CD4-positive, alpha-beta memory T cell (primary cell): ENCODE results near the gene INPP1. TPM values are rescaled to one million over a fixed set of nuclear protein-coding genes. Genes with fewer than 3 reads are reported as not detected.
"Not testable (repeated sequence)": the region's sequence is repeated elsewhere in the genome, so short reads cannot be mapped to it uniquely, and the experiment has no call there.

ENCODE experiments used
- CTCF ChIA-PET: fragments of 350-600 bp; sonication (Branson Sonifier 250); formaldehyde crosslinking; loops from one replicate; lab custom pipeline; 2021; ENCODE audit warnings: inconsistent platforms; ENCODE audit not compliant: partially characterized antibody; lab: Charles Lee
- POLR2A ChIA-PET: fragments of 350-600 bp; sonication (Branson Sonifier 250); formaldehyde crosslinking; loops from one replicate; lab custom pipeline; 2021; ENCODE audit not compliant: partially characterized antibody; lab: Charles Lee
- DNase-seq, 5 donors: peaks; one replicate each; pipeline versions ENCODE4 v3.0.0 to v3.0.0-alpha.2; 2020 to 2022; ENCODE audit warnings: mixed read lengths in 1 of 5
- H3K27ac ChIP-seq: one replicate; pipeline ENCODE4 v1.7.0; 2013; ENCODE audit warnings: low read depth, low read length
- H3K27me3 ChIP-seq: 2 replicates; pipeline ENCODE4 v1.7.0; 2013; ENCODE audit warnings: mild to moderate bottlenecking, low read length, moderate library complexity; ENCODE audit not compliant: insufficient read depth
- H3K36me3 ChIP-seq: 2 replicates; pipeline ENCODE4 v1.7.0; 2013; ENCODE audit warnings: mild to moderate bottlenecking, low read length, moderate library complexity; ENCODE audit not compliant: insufficient read depth
- H3K4me1 ChIP-seq: 2 replicates; pipeline ENCODE4 v1.7.0; 2013; ENCODE audit warnings: mild to moderate bottlenecking, low read length, moderate library complexity; ENCODE audit not compliant: insufficient read depth
- H3K4me3 ChIP-seq, 2 donors: one replicate each; pipeline ENCODE4 v1.7.0; 2013; ENCODE audit warnings: low read length in 2 of 2, mild to moderate bottlenecking in 1 of 2
- H3K9me3 ChIP-seq, 2 donors: one replicate each; pipeline ENCODE4 v1.7.0; 2013; ENCODE audit warnings: low read length in 2 of 2, control low read depth in 1 of 2; ENCODE audit not compliant: control insufficient read depth in 1 of 2
- H3K27ac Mint-ChIP-seq, 7 donors: one replicate each; pipeline ENCODE4 v1.8.0; 2020 to 2021; ENCODE audit warnings: mixed read lengths in 7 of 7, mild to moderate bottlenecking in 6 of 7, inconsistent platforms in 3 of 7, moderate library complexity in 3 of 7
- H3K27me3 Mint-ChIP-seq, 2 donors: one replicate each; pipeline ENCODE4 v1.8.0; 2020 to 2021; ENCODE audit warnings: mixed read lengths in 2 of 2
- H3K36me3 Mint-ChIP-seq, 2 donors: one replicate each; pipeline ENCODE4 v1.8.0; 2020 to 2021; ENCODE audit warnings: mixed read lengths in 2 of 2, inconsistent platforms in 1 of 2, mild to moderate bottlenecking in 1 of 2
- H3K4me1 Mint-ChIP-seq, 4 donors: one replicate each; pipeline ENCODE4 v1.8.0; 2020 to 2021; ENCODE audit warnings: mixed read lengths in 4 of 4, mild to moderate bottlenecking in 1 of 4
- H3K4me3 Mint-ChIP-seq, 8 donors: one replicate each; pipeline ENCODE4 v1.8.0; 2020 to 2021; ENCODE audit warnings: mixed read lengths in 8 of 8, mild to moderate bottlenecking in 7 of 8, moderate library complexity in 6 of 8, inconsistent platforms in 3 of 8
- H3K9me3 Mint-ChIP-seq, 8 donors: one replicate each; pipeline ENCODE4 v1.8.0; 2020 to 2021; ENCODE audit warnings: mixed read lengths in 8 of 8, mild to moderate bottlenecking in 5 of 8, inconsistent platforms in 3 of 8, moderate library complexity in 1 of 8
- intact Hi-C: fragments of 100-400 bp; cut with micrococcal nuclease; formaldehyde crosslinking; loops from one replicate; pipeline ENCODE4 v1.15.1; 2023
- polyA plus RNA-seq, 2 donors: library from polyadenylated mRNA; unstranded; fragments of 300-500 nt; fragmentation: Illumina TruSeq; gene quantifications; one replicate each; pipeline ENCODE4 v1.2.3, GENCODE V29; 2021
- total RNA-seq, 2 experiments: library from RNA; stranded (reverse); gene quantifications; one replicate each; pipeline ENCODE4 v1.2.3, GENCODE V29; 2021

The INPP1 gene
- total and polyA plus RNA-seq, 4 experiments from 2014 or later: 3.1 to 3.7 (median 3.3) TPM

DNA sequence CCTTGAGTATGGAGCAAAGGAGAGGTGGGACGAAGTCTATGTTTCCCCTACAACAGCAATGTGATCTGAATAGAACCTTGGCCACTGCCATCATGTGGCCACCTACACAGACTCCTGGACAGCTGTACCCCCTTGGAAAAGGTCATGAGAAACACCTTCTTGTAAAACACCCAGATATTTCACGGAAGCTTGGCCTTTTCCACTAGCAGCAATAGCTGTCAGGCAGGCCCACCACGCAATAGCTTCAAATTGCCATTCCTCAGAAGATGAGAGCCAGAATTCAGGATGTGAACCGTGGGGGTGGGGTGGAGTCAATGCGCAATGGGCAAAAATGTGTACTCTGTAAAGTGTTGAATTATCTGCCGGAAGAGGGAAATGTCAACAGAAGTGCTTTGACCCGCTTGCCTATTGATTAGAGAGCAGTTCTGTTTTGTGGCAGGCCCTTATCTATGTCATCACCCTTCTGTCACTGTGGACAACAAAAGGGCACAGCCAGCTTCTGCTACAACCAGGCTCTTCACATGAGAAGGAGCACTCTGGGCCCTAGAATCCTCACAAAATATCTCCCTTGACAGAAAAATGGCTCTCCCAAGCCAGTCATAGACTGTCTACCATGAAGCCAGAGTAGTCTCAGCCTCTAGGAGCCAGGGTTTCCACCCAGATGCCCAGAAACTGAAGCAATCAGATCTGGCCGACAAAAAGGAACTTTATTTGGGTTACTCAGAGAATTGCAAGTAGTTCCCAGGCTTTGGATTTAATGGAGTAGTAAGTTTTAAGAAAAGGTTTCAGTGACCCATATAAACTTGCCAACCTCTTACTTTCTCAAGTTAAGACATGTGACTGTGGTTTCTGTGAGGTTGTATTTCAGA lies 9.5 kb downstream of the INPP1 start:
- no peaks in the 10 kb centered on the region for H3K36me3 Mint-ChIP-seq
- peak overlapping the region in 5 of 7 donors; percentile 32 to 84 (median 67) for H3K27ac Mint-ChIP-seq
- POLR2A ChIA-PET: interaction anchor here (1.3 kb wide), 1 partner anchor 9 kb away, joined by 7 read pairs; no protein-coding TSS in a partner anchor
- CTCF ChIA-PET: interaction anchor here (1.0 to 1.7 kb wide), 2 partner anchors 9 to 33 kb away, joined by 3 to 7 read pairs; partner anchors contain the start of gene HIBCH
- intact Hi-C loops: no loop called here
- Histone ChIP-seq H3K36me3 (no peaks in the 10 kb centered on the region), H3K4me1 (no peaks in the 10 kb centered on the region), H3K27me3 (no peaks in the 10 kb centered on the region), H3K27ac (no peak overlapping the region), H3K4me3 (no peak overlapping the region), H3K9me3 (no peaks in the 10 kb centered on the region)
- H3K9me3 Mint-ChIP-seq: no peaks in the 10 kb centered on the region
- H3K4me1 Mint-ChIP-seq: peaks cover 0 to 10% (median under 1%) of the 10 kb centered on the region in 4 donors
- H3K27me3 Mint-ChIP-seq: no peaks in the 10 kb centered on the region
- H3K4me3 Mint-ChIP-seq: no peak overlapping the region
- DNase-seq: no peak

DNA sequence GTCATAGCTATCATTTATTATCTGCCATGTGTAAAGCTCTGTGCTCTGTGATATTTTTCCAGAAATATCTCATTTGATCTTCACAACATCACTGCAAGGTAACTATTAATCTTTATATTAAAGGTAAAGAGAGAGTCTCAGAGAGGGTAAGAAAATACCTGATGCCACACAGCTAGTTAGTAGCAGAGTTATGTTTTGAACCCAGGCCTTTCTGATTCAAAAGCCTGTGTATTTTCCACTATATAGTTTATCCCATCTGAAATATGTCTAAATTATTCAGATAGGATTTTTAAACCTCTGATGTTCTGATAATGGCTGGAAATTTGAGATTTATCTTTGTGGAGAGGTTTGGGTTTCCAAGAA lies 10.1 kb downstream of the INPP1 start:
- H3K9me3 Mint-ChIP-seq: no peaks in the 10 kb centered on the region
- Histone ChIP-seq H3K36me3 (no peaks in the 10 kb centered on the region), H3K4me1 (no peaks in the 10 kb centered on the region), H3K27me3 (no peaks in the 10 kb centered on the region), H3K9me3 (no peaks in the 10 kb centered on the region), H3K27ac (no peak overlapping the region), H3K4me3 (no peak overlapping the region)
- H3K4me3 Mint-ChIP-seq: no peak overlapping the region
- DNase-seq: no peak
- H3K27me3 Mint-ChIP-seq: no peaks in the 10 kb centered on the region
- intact Hi-C loops: no loop called here
- H3K27ac Mint-ChIP-seq: peak overlapping the region in 4 of 7 donors; percentile 29 to 84 (median 69)
- peaks cover 0 to 10% (median under 1%) of the 10 kb centered on the region in 4 donors for H3K4me1 Mint-ChIP-seq
- H3K36me3 Mint-ChIP-seq: no peaks in the 10 kb centered on the region
- POLR2A ChIA-PET: interaction anchor here (1.3 kb wide), 1 partner anchor 9 kb away, joined by 7 read pairs; no protein-coding TSS in a partner anchor
- CTCF ChIA-PET: interaction anchor here (1.0 kb wide), 1 partner anchor 8 kb away, joined by 3 read pairs; no protein-coding TSS in a partner anchor

DNA sequence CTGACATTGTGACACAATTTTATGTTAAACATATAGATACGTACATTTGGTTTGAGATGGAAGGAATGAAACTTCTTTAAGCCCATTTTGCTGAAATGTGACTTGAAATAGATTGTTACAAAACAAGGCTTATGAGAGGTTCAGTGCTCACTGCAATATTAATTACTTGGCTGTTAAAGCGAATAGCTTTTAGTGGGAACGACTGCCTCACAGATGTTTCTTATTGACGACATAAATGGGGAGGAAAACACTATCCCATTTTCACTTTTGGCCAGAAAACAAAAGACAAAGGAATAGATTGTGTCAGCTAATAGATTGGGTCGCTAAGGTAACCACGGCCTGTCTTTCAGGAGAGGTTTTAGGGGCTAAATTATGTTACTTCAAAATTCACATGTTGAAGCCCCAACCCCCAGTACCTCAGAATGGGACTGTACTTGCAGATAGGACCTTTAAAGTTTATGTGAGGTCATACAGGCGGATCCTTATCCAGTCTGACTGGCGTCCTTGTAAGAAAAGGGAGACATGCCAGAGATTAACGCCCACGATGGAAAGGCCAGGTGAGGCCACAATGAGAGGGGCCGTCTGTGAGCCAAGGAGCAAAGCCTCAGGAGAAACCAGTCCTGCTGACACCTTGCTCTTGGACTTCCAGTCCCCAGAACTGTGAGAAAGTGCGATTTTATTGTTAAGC lies 10.8 kb downstream of the INPP1 start:
- DNase-seq: no peak
- no peak overlapping the region for H3K4me3 Mint-ChIP-seq
- no peaks in the 10 kb centered on the region for H3K27me3 ChIP-seq
- no peaks in the 10 kb centered on the region for H3K9me3 ChIP-seq
- ChIA-PET POLR2A (interaction anchor here (1.3 kb wide), 1 partner anchor 10 kb away, joined by 7 read pairs; no protein-coding TSS in a partner anchor), CTCF (interaction anchor here (1.0 to 1.2 kb wide), 3 partner anchors 7 to 28 kb away, joined by 3 to 4 read pairs (median 3); no protein-coding TSS in a partner anchor)
- peaks cover 0 to 10% (median 4%) of the 10 kb centered on the region in 4 donors for H3K4me1 Mint-ChIP-seq
- H3K36me3 Mint-ChIP-seq: no peaks in the 10 kb centered on the region
- H3K27ac Mint-ChIP-seq: peak overlapping the region in 3 of 7 donors; percentile 15 to 56 (median 29)
- intact Hi-C loops: no loop called here
- H3K4me3 ChIP-seq: no peak overlapping the region
- no peaks in the 10 kb centered on the region for H3K27me3 Mint-ChIP-seq
- H3K9me3 Mint-ChIP-seq: no peaks in the 10 kb centered on the region
- no peak overlapping the region for H3K27ac ChIP-seq
- H3K4me1 ChIP-seq: no peaks in the 10 kb centered on the region
- no peaks in the 10 kb centered on the region for H3K36me3 ChIP-seq

DNA sequence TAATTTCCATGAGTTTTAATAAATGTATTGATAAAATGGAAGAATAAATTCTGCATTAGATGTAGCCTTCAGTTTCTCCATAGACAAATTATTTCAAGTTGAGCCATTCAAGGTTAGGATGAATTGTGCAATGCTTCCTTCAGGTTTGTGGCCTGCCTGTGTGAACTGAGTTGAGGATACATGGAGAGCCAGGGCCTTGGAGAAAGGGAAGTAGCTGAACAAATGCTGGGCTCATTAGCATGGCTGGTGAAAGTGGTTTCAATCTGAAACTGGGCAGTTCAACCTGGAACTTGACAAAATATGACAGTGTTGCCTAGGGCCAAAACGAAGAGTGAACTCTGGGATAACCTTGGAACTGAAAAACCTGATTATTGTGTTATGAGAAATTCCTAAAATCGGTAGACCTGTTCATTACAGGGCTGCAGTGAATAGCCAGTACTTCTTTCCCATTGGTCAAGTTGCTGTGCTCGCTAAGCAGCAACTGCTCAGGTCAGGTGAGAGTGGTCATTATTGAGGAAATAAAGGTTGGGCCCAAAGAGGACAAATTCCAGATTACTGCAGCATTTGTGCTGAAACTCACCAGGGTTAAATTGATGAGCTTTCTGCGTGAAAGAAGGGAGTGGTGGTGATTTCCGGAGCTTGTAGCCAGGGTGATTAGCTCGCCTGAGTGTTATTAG lies 12.7 kb downstream of the INPP1 start:
- CTCF ChIA-PET: no interaction called here

DNA sequence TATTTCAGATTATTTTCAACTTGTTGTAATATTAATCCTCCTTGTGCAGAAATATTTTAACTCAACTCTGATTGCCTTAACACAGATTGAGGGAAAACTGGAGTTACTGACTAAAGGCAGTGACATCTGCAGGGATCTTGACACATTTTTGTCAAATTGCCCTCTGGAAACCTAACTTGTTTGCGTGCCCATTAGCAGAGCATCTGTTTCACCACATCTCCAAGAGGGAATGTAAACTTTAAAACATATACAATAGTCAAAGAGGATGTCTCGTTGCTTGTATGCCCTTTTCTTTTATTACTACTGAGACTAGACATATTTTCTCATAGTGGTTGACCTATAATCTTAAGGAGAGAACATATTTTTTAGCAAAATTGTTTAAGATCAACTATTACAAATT lies 14.2 kb downstream of the INPP1 start:
- intact Hi-C loops: no loop called here
- H3K36me3 Mint-ChIP-seq: peaks cover 0 to 3% of the 10 kb centered on the region in 2 donors
- H3K9me3 Mint-ChIP-seq: no peaks in the 10 kb centered on the region
- ChIA-PET CTCF (interaction anchor here (1.4 kb wide), 1 partner anchor 39 kb away, joined by 3 read pairs; no protein-coding TSS in a partner anchor), POLR2A (no interaction called here)
- H3K27me3 ChIP-seq: no peaks in the 10 kb centered on the region
- no peak overlapping the region for H3K27ac ChIP-seq
- no peak for DNase-seq
- H3K9me3 ChIP-seq: no peaks in the 10 kb centered on the region
- no peak overlapping the region for H3K4me3 Mint-ChIP-seq
- peaks cover 27% of the 10 kb centered on the region for H3K4me1 ChIP-seq
- H3K27ac Mint-ChIP-seq: no peak overlapping the region
- H3K36me3 ChIP-seq: no peaks in the 10 kb centered on the region
- H3K27me3 Mint-ChIP-seq: no peaks in the 10 kb centered on the region
- H3K4me1 Mint-ChIP-seq: peaks cover 14 to 35% (median 25%) of the 10 kb centered on the region in 4 donors
- H3K4me3 ChIP-seq: no peak overlapping the region

More for the DNA sequence above, 12.7 kb downstream of the INPP1 start:
- no peaks in the 10 kb centered on the region for H3K9me3 ChIP-seq
- H3K27ac ChIP-seq: no peak overlapping the region
- Mint-ChIP-seq H3K27me3 (no peaks in the 10 kb centered on the region), H3K36me3 (peaks cover 0 to 3% of the 10 kb centered on the region in 2 donors), H3K27ac (no peak overlapping the region), H3K4me1 (peaks cover 11 to 29% (median 20%) of the 10 kb centered on the region in 4 donors), H3K9me3 (no peaks in the 10 kb centered on the region), H3K4me3 (no peak overlapping the region)
- POLR2A ChIA-PET: interaction anchor here (1.4 kb wide), 1 partner anchor 51 kb away, joined by 4 read pairs; no protein-coding TSS in a partner anchor
- H3K36me3 ChIP-seq: no peaks in the 10 kb centered on the region
- H3K27me3 ChIP-seq: no peaks in the 10 kb centered on the region
- H3K4me3 ChIP-seq: no peak overlapping the region
- intact Hi-C loops: no loop called here
- H3K4me1 ChIP-seq: peaks cover 16% of the 10 kb centered on the region
- no peak for DNase-seq

DNA sequence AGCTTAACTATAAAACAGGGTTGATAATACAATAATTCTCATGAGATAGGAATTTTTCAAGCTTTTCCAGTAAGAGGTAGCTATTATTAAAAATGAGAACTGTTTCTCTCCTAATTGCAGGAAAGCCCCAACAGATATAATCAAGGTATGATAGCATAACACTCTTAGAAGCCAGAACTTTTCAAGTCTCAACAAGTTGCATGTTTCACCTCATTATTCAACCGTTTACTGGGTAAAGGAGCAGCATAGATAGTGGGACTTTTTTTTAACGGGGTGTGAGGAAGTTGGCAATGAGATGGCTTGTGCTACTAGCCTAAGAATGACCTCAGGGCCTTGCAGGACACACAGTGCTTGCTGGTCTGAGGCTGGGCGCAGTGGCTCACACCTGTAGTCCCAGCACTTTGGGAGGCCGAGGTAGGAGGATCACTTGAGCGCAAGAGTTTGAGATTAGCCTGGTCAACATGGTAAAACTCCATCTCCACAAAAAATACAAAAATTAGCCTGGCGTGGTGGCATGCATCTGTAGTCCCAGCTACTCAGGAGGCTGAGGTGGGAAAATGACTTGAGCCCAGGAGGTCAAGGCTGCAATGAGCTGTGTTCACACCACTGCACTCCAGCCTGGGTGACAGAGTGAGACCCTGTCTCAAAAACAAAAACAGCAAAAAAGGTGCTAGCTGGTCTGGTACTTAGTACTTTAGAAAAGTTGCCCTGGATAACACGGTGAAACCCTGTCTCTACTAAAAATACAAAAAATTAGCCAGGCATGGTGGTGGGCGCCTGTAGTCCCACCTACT lies 15.5 kb downstream of the INPP1 start:
- ChIA-PET POLR2A (interaction anchor here (0.6 to 2.9 kb wide), 4 partner anchors 15 to 103 kb away, joined by 3 to 14 read pairs (median 8); partner anchors contain the start of genes HIBCH and INPP1), CTCF (interaction anchor here (1.1 to 2.2 kb wide), 6 partner anchors 9 to 492 kb away, joined by 3 to 13 read pairs (median 5); partner anchors contain the start of gene HIBCH)
- H3K4me1 Mint-ChIP-seq: peaks cover 14 to 36% (median 26%) of the 10 kb centered on the region in 4 donors
- DNase-seq, H3K36me3 Mint-ChIP-seq, H3K27me3 ChIP-seq, H3K36me3 ChIP-seq, H3K4me3 ChIP-seq, H3K9me3 ChIP-seq, H3K27ac ChIP-seq, H3K9me3 Mint-ChIP-seq, H3K27me3 Mint-ChIP-seq, intact Hi-C loops: not testable (repeated sequence)
- H3K4me3 Mint-ChIP-seq: peak overlapping the region; percentile 21 to 97 (median 46)
- H3K27ac Mint-ChIP-seq: peak overlapping the region in 6 of 7 donors; percentile 29 to 99 (median 86)
- H3K4me1 ChIP-seq: peaks cover 27% of the 10 kb centered on the region
